Measurements from ENCODE around the gene THOC6. TPM values are rescaled to one million over a fixed set of nuclear protein-coding genes. Genes with fewer than 3 reads are reported as not detected.
A peak's percentile ranks its signal among the peaks of the same experiment; 100 is the strongest.

The THOC6 gene
- total RNA-seq, 1 experiment from 2014 or later: 76.5 TPM

DNA sequence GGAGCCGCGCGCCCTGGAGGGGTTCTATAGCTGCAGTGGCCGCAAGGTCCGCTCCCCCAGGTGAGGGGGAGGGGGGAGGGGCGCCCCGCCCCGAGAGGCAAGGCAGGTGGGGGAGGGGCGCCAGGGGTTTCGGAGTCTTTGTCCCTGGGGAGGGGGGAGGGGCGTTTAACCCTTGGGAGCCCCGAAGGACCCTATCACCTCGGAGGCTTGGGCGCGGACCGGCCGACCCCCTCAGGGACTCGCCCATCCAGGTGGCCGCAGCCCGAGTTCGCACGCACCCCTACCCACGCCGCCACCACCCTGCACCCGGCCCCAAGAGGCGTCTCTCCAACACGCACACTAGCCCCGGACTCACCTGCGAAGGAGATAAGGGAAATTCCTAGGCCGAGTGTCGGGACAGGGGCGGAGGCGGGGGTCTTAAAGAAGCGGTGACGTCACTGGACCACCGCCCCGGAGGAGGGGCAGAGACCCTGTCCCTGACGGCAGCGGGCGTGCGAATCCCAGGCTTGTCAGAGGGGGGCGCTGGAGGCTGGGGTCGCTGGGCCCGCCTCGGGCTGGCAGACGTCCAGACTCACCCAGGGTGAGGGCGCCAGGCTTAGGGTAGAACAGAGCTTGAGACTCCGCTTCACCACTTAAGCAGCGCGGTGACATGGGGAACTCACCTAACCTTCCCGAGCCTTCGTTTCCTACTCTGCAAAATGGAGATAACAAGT is 5.9 kb upstream of the THOC6 start, which contains the start of gene CLDN6:
Gene CLDN6 (minus strand): TSS at position 390 of the 713 bp plus-strand sequence. CDS start 2,162 bp downstream, outside the sequence.
- H3K27ac Mint-ChIP-seq: peak within 1 kb of the TSS; percentile 96
- peaks cover 21% of the 10 kb centered on the region for H3K36me3 Mint-ChIP-seq
- peaks cover 69% of the 10 kb centered on the region for H3K4me1 Mint-ChIP-seq
- H3K27me3 Mint-ChIP-seq (ENCODE audit: low read depth): peaks cover 5% of the 10 kb centered on the region; the same call in 1 of the 2 replicates
- ATAC-seq (peak; percentile 49), DNase-seq (ENCODE audit: low spot score) (peak; percentile 99)
- H3K4me3 Mint-ChIP-seq: peak within 1 kb of the TSS; percentile 93
- no peaks in the 10 kb centered on the region for H3K9me3 Mint-ChIP-seq
- POLR2A ChIA-PET: interaction anchor here (0.8 to 17.1 kb wide), 5 partner anchors 12 to 40 kb away, joined by 3 to 502 read pairs (median 8); partner anchors contain the start of gene CLDN9
- CTCF ChIA-PET: interaction anchor here (0.5 to 8.6 kb wide), 18 partner anchors 11 to 180 kb away, joined by 3 to 360 read pairs (median 4); partner anchors contain the start of genes CLDN9, KREMEN2 and ZSCAN10
- TF ChIP-seq, protein P1, sequence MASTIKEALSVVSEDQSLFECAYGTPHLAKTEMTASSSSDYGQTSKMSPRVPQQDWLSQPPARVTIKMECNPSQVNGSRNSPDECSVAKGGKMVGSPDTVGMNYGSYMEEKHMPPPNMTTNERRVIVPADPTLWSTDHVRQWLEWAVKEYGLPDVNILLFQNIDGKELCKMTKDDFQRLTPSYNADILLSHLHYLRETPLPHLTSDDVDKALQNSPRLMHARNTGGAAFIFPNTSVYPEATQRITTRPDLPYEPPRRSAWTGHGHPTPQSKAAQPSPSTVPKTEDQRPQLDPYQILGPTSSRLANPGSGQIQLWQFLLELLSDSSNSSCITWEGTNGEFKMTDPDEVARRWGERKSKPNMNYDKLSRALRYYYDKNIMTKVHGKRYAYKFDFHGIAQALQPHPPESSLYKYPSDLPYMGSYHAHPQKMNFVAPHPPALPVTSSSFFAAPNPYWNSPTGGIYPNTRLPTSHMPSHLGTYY (CRISPR knock-in tag; IDR thresholded peaks at IDR 0.05): no peak
- TF ChIP-seq, protein P2, sequence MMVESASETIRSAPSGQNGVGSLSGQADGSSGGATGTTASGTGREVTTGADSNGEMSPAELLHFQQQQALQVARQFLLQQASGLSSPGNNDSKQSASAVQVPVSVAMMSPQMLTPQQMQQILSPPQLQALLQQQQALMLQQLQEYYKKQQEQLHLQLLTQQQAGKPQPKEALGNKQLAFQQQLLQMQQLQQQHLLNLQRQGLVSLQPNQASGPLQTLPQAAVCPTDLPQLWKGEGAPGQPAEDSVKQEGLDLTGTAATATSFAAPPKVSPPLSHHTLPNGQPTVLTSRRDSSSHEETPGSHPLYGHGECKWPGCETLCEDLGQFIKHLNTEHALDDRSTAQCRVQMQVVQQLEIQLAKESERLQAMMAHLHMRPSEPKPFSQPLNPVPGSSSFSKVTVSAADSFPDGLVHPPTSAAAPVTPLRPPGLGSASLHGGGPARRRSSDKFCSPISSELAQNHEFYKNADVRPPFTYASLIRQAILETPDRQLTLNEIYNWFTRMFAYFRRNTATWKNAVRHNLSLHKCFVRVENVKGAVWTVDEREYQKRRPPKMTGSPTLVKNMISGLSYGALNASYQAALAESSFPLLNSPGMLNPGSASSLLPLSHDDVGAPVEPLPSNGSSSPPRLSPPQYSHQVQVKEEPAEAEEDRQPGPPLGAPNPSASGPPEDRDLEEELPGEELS (CRISPR knock-in tag; IDR thresholded peaks at IDR 0.05): peak; percentile 83; the same call in 1 of the 2 replicates
- TF ChIP-seq, protein P3, sequence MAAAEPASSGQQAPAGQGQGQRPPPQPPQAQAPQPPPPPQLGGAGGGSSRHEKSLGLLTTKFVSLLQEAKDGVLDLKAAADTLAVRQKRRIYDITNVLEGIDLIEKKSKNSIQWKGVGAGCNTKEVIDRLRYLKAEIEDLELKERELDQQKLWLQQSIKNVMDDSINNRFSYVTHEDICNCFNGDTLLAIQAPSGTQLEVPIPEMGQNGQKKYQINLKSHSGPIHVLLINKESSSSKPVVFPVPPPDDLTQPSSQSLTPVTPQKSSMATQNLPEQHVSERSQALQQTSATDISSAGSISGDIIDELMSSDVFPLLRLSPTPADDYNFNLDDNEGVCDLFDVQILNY (CRISPR knock-in tag; IDR thresholded peaks at IDR 0.05): peak; percentile 72
- TF ChIP-seq, protein P4, sequence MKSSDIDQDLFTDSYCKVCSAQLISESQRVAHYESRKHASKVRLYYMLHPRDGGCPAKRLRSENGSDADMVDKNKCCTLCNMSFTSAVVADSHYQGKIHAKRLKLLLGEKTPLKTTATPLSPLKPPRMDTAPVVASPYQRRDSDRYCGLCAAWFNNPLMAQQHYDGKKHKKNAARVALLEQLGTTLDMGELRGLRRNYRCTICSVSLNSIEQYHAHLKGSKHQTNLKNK (CRISPR knock-in tag; IDR thresholded peaks at IDR 0.05): 0 out of 2 replicates have a peak, but pooled peaks have one; percentile 12
- TF ChIP-seq TP53 (CRISPR knock-in tag; IDR thresholded peaks at IDR 0.05) (peak; percentile 85), ELF4 (CRISPR knock-in tag; IDR thresholded peaks at IDR 0.05; ENCODE audit: low read depth) (no peak), ZNF423 (CRISPR knock-in tag; IDR thresholded peaks at IDR 0.05) (no peak; the same call in 1 of the 2 replicates), TEAD4 (CRISPR knock-in tag; IDR thresholded peaks at IDR 0.05) (no peak), CREB1 (CRISPR knock-in tag; IDR thresholded peaks at IDR 0.05) (0 out of 2 replicates have a peak, but pooled peaks have one; percentile 16), ZNF317 (CRISPR knock-in tag; IDR thresholded peaks at IDR 0.05; ENCODE audit: borderline replicate concordance, low read depth) (no peak), SP1 (CRISPR knock-in tag; conservative IDR thresholded peaks at IDR 0.05) (peak; percentile 96)
- TF ChIP-seq, protein P5, sequence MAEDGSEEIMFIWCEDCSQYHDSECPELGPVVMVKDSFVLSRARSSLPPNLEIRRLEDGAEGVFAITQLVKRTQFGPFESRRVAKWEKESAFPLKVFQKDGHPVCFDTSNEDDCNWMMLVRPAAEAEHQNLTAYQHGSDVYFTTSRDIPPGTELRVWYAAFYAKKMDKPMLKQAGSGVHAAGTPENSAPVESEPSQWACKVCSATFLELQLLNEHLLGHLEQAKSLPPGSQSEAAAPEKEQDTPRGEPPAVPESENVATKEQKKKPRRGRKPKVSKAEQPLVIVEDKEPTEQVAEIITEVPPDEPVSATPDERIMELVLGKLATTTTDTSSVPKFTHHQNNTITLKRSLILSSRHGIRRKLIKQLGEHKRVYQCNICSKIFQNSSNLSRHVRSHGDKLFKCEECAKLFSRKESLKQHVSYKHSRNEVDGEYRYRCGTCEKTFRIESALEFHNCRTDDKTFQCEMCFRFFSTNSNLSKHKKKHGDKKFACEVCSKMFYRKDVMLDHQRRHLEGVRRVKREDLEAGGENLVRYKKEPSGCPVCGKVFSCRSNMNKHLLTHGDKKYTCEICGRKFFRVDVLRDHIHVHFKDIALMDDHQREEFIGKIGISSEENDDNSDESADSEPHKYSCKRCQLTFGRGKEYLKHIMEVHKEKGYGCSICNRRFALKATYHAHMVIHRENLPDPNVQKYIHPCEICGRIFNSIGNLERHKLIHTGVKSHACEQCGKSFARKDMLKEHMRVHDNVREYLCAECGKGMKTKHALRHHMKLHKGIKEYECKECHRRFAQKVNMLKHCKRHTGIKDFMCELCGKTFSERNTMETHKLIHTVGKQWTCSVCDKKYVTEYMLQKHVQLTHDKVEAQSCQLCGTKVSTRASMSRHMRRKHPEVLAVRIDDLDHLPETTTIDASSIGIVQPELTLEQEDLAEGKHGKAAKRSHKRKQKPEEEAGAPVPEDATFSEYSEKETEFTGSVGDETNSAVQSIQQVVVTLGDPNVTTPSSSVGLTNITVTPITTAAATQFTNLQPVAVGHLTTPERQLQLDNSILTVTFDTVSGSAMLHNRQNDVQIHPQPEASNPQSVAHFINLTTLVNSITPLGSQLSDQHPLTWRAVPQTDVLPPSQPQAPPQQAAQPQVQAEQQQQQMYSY (CRISPR knock-in tag; IDR thresholded peaks at IDR 0.05): no peak
- TF ChIP-seq, protein P6, sequence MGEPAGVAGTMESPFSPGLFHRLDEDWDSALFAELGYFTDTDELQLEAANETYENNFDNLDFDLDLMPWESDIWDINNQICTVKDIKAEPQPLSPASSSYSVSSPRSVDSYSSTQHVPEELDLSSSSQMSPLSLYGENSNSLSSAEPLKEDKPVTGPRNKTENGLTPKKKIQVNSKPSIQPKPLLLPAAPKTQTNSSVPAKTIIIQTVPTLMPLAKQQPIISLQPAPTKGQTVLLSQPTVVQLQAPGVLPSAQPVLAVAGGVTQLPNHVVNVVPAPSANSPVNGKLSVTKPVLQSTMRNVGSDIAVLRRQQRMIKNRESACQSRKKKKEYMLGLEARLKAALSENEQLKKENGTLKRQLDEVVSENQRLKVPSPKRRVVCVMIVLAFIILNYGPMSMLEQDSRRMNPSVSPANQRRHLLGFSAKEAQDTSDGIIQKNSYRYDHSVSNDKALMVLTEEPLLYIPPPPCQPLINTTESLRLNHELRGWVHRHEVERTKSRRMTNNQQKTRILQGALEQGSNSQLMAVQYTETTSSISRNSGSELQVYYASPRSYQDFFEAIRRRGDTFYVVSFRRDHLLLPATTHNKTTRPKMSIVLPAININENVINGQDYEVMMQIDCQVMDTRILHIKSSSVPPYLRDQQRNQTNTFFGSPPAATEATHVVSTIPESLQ (CRISPR knock-in tag; IDR thresholded peaks at IDR 0.05): 0 out of 2 replicates have a peak, but pooled peaks have one; percentile 62
- TF ChIP-seq, protein P7, sequence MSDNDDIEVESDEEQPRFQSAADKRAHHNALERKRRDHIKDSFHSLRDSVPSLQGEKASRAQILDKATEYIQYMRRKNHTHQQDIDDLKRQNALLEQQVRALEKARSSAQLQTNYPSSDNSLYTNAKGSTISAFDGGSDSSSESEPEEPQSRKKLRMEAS (CRISPR knock-in tag; IDR thresholded peaks at IDR 0.05): peak; percentile 39; the same call in 1 of the 2 replicates
- TF ChIP-seq, protein P8, sequence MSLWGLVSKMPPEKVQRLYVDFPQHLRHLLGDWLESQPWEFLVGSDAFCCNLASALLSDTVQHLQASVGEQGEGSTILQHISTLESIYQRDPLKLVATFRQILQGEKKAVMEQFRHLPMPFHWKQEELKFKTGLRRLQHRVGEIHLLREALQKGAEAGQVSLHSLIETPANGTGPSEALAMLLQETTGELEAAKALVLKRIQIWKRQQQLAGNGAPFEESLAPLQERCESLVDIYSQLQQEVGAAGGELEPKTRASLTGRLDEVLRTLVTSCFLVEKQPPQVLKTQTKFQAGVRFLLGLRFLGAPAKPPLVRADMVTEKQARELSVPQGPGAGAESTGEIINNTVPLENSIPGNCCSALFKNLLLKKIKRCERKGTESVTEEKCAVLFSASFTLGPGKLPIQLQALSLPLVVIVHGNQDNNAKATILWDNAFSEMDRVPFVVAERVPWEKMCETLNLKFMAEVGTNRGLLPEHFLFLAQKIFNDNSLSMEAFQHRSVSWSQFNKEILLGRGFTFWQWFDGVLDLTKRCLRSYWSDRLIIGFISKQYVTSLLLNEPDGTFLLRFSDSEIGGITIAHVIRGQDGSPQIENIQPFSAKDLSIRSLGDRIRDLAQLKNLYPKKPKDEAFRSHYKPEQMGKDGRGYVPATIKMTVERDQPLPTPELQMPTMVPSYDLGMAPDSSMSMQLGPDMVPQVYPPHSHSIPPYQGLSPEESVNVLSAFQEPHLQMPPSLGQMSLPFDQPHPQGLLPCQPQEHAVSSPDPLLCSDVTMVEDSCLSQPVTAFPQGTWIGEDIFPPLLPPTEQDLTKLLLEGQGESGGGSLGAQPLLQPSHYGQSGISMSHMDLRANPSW (CRISPR knock-in tag; conservative IDR thresholded peaks at IDR 0.05; ENCODE audit: low read depth): 0 out of 2 replicates have a peak, but pooled peaks have one; percentile 80
- TF ChIP-seq, protein P9, sequence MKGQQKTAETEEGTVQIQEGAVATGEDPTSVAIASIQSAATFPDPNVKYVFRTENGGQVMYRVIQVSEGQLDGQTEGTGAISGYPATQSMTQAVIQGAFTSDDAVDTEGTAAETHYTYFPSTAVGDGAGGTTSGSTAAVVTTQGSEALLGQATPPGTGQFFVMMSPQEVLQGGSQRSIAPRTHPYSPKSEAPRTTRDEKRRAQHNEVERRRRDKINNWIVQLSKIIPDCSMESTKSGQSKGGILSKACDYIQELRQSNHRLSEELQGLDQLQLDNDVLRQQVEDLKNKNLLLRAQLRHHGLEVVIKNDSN (CRISPR knock-in tag; IDR thresholded peaks at IDR 0.05): peak; percentile 67; the same call in 1 of the 2 replicates
- TF ChIP-seq, protein P10, sequence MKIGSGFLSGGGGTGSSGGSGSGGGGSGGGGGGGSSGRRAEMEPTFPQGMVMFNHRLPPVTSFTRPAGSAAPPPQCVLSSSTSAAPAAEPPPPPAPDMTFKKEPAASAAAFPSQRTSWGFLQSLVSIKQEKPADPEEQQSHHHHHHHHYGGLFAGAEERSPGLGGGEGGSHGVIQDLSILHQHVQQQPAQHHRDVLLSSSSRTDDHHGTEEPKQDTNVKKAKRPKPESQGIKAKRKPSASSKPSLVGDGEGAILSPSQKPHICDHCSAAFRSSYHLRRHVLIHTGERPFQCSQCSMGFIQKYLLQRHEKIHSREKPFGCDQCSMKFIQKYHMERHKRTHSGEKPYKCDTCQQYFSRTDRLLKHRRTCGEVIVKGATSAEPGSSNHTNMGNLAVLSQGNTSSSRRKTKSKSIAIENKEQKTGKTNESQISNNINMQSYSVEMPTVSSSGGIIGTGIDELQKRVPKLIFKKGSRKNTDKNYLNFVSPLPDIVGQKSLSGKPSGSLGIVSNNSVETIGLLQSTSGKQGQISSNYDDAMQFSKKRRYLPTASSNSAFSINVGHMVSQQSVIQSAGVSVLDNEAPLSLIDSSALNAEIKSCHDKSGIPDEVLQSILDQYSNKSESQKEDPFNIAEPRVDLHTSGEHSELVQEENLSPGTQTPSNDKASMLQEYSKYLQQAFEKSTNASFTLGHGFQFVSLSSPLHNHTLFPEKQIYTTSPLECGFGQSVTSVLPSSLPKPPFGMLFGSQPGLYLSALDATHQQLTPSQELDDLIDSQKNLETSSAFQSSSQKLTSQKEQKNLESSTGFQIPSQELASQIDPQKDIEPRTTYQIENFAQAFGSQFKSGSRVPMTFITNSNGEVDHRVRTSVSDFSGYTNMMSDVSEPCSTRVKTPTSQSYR (CRISPR knock-in tag; IDR thresholded peaks at IDR 0.05): peak; percentile 97

Data from WTC11 (cell line).